ENCODE data around the gene SPAG16. TPM values are rescaled to one million over a fixed set of nuclear protein-coding genes. Genes with fewer than 3 reads are reported as not detected.

Gene SPAG16
- total RNA-seq, 1 experiment from 2014 or later = 17.3 TPM

GRCh38 chr2:213920014-213920413, 635.8 kb downstream of the SPAG16 start:
- Mint-ChIP-seq H3K36me3 (ENCODE audit: insufficient read depth in 1 of 3, low read depth in 3 of 3) (peaks cover 11 to 36% (median 23%) of the 10 kb centered on the region in 3 experiments), H3K27ac (no peak overlapping the region), H3K4me1 (no peaks in the 10 kb centered on the region), H3K4me3 (no peak overlapping the region), H3K27me3 (ENCODE audit: low read depth) (no peaks in the 10 kb centered on the region), H3K9me3 (peaks cover 35 to 49% of the 10 kb centered on the region in 2 experiments)
- Histone ChIP-seq H3K4ac (ENCODE audit: low read depth, low read length) (no peak overlapping the region), H3K23ac (ENCODE audit: insufficient read length, low read depth, low read length) (no peak overlapping the region), H3T11ph (ENCODE audit: low read length) (no peak overlapping the region), H4K20me1 (ENCODE audit: control insufficient read depth, insufficient read depth, insufficient read length) (no peaks in the 10 kb centered on the region), H2BK15ac (ENCODE audit: low read depth, low read length) (no peak overlapping the region), H3K56ac (ENCODE audit: insufficient read length, low read depth, low read length) (no peak overlapping the region), H3K4me2 (ENCODE audit: insufficient read depth, insufficient read length, low read length) (no peak overlapping the region), H2BK12ac (ENCODE audit: insufficient read length, low read depth, low read length) (no peak overlapping the region), H3K27ac (ENCODE audit: insufficient read length, low read depth, low read length) (no peak overlapping the region), H4K5ac (ENCODE audit: insufficient read length, low read depth, low read length) (no peak overlapping the region), H3K18ac (ENCODE audit: insufficient read length, low read depth, low read length) (no peak overlapping the region), H3K27me3 (ENCODE audit: insufficient read depth, low read length) (no peaks in the 10 kb centered on the region), H3K14ac (ENCODE audit: insufficient read depth, low read length) (no peak overlapping the region), H4K8ac (replicated peaks; ENCODE audit: insufficient read length, low read depth, low read length) (no peak overlapping the region), H3K9ac (ENCODE audit: extremely low read depth, insufficient read length, low read length) (no peak overlapping the region), H2BK20ac (ENCODE audit: low read depth, low read length, poor library complexity, severe bottlenecking) (no peak overlapping the region), H3K79me2 (ENCODE audit: insufficient read depth, low read length) (no peaks in the 10 kb centered on the region), H3K23me2 (ENCODE audit: insufficient read length, low read depth, low read length, poor library complexity, severe bottlenecking) (no peaks in the 10 kb centered on the region), H2AFZ (ENCODE audit: low read length) (no peak overlapping the region), H2BK120ac (ENCODE audit: low read depth, low read length, poor library complexity, severe bottlenecking) (no peak overlapping the region), H3K4me1 (ENCODE audit: insufficient read depth, low read length) (no peaks in the 10 kb centered on the region), H3K79me1 (ENCODE audit: insufficient read depth, low read depth, low read length, poor library complexity, severe bottlenecking) (no peaks in the 10 kb centered on the region), H2BK5ac (ENCODE audit: insufficient read length, low read length) (no peak overlapping the region), H2AK5ac (ENCODE audit: insufficient read length, low read length) (no peak overlapping the region), H3K9me3 (ENCODE audit: control insufficient read depth, low read depth, low read length) (no peaks in the 10 kb centered on the region), H4K91ac (ENCODE audit: insufficient read length, low read depth, low read length) (no peak overlapping the region)
- no CpG with 5 or more reads among the region's 3 CpGs for WGBS (ENCODE audit: extremely low coverage, insufficient read length, low lambda C conversion rate)
- DNase-seq = no peak
- no peak for TF ChIP-seq CTCF (conservative IDR thresholded peaks at IDR 0.05)

All from H9 (cell line).